Parietal lobe (tissue), 2 donors: Measurements from ENCODE around the gene PELI3. TPM values are rescaled to one million over a fixed set of nuclear protein-coding genes. Genes with fewer than 3 reads are reported as not detected.

Source experiments
- small RNA-seq: library from RNA; depleted of rRNA; stranded (forward); fragments of <200 nt; gene quantifications from one replicate; pipeline ENCODE3, GENCODE V24; 2014; ENCODE audit warnings: low replicate concordance
- total RNA-seq: library from RNA; depleted of rRNA; stranded (reverse); fragments of >200 nt; gene quantifications from one replicate; pipeline ENCODE4 v1.2.3, GENCODE V29; 2014

The PELI3 gene
- total RNA-seq, result 24.7 TPM

GRCh38 chr11:66466225-66467033, at the start of gene PELI3:
TSS of gene PELI3 (plus strand) at chr11:66466905. CDS start at chr11:66468129, 1,224 bp downstream.

DNA sequence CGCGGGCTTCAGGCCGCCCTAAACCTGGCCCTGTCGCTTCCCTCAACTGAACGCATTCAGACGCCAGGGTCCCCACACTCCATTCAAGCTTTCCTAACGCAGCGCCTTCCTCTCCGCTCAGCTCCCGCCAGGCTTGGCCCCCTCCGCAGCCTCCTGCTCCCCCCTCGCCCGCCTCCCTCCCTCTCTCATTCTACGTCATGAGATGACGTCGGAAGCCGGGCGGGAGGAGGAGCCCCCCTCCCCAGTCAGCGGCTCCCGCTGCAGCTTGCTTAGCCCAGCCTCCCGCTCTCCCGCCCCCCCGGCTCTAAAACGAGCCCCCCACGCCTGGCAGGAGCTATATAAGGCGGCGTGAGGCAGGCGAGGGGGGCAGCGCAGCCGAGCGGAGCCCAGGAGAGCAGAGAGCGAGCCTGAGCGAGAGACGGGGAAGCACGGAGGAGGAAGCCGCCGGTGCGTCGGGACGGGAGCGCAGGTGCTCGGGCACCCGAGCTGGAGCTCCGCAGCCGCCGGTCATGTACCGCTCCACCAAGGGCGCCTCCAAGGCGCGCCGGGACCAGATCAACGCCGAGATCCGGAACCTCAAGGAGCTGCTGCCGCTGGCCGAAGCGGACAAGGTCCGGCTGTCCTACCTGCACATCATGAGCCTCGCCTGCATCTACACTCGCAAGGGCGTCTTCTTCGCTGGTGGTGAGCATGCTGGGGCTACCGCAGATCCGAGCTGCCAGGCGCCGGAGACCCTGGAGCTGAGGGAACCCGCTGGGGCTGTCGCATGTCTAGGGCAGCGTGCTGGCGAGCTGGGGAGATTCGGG, 45.8 kb upstream of the PELI3 start, which contains the start of gene NPAS4:
Gene NPAS4 (plus strand): TSS at position 365 of the 806 bp plus-strand sequence. CDS start 145 bp downstream, at position 510.

GRCh38 chr11:66438504-66439466, 27.9 kb upstream of the PELI3 start, which contains the start of gene MRPL11:
TSS of gene MRPL11 (minus strand) at chr11:66438848. CDS start at chr11:66438754, 94 bp downstream.

GRCh38 chr11:66480117-66480938, 13.6 kb downstream of the PELI3 start, which contains the start of gene DPP3:
TSS of gene DPP3 (plus strand) at chr11:66480434. CDS start at chr11:66482201, 1,767 bp downstream.

GRCh38 chr11:66510271-66510989, 43.7 kb downstream of the PELI3 start, which contains the start of gene BBS1:
TSS of gene BBS1 (plus strand) at chr11:66510635. CDS start at chr11:66510660, 25 bp downstream.

Small RNAs within 50 kb of the gene (small RNA-seq; reads per million reads assigned to genes)
- not detected for gene RF00416

Other genes starting within 250 kb of the PELI3 start
- 56.7 TPM for gene KLC2, start 209.2 kb upstream of the PELI3 start, total RNA-seq
- 41.0 TPM for gene RAB1B, start 198.3 kb upstream of the PELI3 start, total RNA-seq
- gene CNIH2, start 188.7 kb upstream of the PELI3 start, total RNA-seq, result 79.2 TPM
- 28.8 TPM for gene YIF1A, start 177.8 kb upstream of the PELI3 start, total RNA-seq
- 9.7 TPM for gene TMEM151A, start 175.0 kb upstream of the PELI3 start, total RNA-seq
- 1.3 TPM for gene CD248, start 149.9 kb upstream of the PELI3 start, total RNA-seq
- gene RIN1, start 130.5 kb upstream of the PELI3 start, total RNA-seq, result 0.94 TPM
- 13.8 TPM for gene BRMS1, start 121.8 kb upstream of the PELI3 start, total RNA-seq
- 60.4 TPM for gene B4GAT1, start 119.3 kb upstream of the PELI3 start, total RNA-seq
- 4.4 TPM for gene SLC29A2, start 95.1 kb upstream of the PELI3 start, total RNA-seq
- 2.2 TPM for gene NPAS4, start 45.9 kb upstream of the PELI3 start, total RNA-seq
- 11.6 TPM for gene MRPL11, start 28.1 kb upstream of the PELI3 start, total RNA-seq
- gene DPP3, start 13.5 kb downstream of the PELI3 start, total RNA-seq, result 40.4 TPM
- 107 TPM for gene BBS1, start 43.7 kb downstream of the PELI3 start, total RNA-seq
- 5.9 TPM for gene ZDHHC24, start 79.1 kb downstream of the PELI3 start, total RNA-seq
- gene ACTN3, start 80.0 kb downstream of the PELI3 start, total RNA-seq, result not detected
- gene CTSF, start 101.7 kb downstream of the PELI3 start, total RNA-seq, result 47.9 TPM
- gene CCDC87, start 126.2 kb downstream of the PELI3 start, total RNA-seq, result 0.63 TPM
- 36.9 TPM for gene CCS, start 126.3 kb downstream of the PELI3 start, total RNA-seq
- 82.3 TPM for gene RBM14, start 149.7 kb downstream of the PELI3 start, total RNA-seq
- gene RBM4, start 171.8 kb downstream of the PELI3 start, total RNA-seq, result 167 TPM
- gene RBM4B, start 211.0 kb downstream of the PELI3 start, total RNA-seq, result 110 TPM